Measurements from ENCODE around the gene HAT1.
A peak's percentile ranks its signal among the peaks of the same experiment; 100 is the strongest.

The HAT1 gene

GRCh38 chr2:171919453-171919852 lies 2.8 kb upstream of the HAT1 start:
- DNase-seq (ENCODE audit: low read depth, low spot score): no peak

GRCh38 chr2:171921970-171922229 lies 361 bp upstream of the HAT1 start:
- no peak for DNase-seq (ENCODE audit: low read depth, low spot score)

DNA sequence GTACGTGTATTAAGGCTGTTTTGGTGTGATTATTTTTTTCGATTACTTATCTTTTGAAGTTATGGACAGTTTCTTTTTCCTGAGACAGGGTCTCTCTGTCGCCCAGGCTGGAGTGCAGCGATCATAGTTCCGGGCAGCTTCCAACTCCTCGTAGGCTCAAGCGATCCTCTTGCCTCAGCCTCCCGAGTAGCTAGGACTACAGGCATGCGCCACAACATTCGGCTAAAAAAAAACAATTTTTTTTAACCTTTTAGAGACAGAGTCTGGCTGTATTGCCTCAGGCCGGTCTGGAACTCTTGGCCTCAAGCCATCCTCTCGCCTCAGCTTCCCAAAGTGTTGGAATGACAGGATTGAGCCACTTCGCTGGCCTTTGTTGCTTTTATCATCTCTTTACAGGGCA lies 945 bp downstream of the HAT1 start:
- peak; percentile 44 for DNase-seq (ENCODE audit: low read depth, low spot score)

DNA sequence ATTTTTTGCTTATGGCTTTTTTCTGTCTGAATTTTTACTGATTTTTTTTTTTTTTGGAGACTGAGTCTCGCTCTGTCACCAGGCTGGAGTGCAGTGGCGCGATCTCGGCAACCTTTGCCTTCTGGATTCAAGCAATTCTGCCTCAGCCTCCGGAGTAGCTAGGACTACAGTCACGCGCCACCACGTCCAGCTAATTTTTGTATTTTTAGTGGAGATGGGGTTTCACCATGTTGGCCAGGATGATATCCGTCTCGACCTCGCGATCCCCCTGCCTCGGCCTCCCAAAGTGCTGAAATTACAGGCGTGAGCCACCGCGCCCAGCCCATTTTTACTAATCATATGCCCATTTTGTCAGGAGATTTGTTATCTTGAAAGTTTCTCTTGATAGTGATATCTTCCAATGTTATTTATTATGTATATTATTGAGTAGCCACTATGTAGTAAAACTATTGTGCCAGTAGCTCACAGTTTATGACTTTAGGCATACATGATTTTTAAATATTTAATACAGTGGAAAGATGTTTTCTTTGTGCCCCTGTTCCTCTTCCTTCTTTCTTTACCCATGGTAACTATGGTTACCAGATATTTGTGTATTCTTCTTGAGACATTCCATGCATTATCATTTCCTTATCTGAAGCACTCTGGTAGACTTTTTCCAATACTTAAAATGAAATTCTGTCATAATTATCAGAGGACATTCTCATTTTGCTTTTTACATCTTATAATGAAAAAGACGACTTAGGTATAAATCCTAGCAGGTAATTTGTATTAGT lies 2.1 kb downstream of the HAT1 start:
- no peak for DNase-seq (ENCODE audit: low read depth, low spot score)

- DNase-seq (ENCODE audit: low read depth, low spot score): no peak
Measured at GRCh38 chr2:171930385-171930784, 8.1 kb downstream of the HAT1 start.

DNA sequence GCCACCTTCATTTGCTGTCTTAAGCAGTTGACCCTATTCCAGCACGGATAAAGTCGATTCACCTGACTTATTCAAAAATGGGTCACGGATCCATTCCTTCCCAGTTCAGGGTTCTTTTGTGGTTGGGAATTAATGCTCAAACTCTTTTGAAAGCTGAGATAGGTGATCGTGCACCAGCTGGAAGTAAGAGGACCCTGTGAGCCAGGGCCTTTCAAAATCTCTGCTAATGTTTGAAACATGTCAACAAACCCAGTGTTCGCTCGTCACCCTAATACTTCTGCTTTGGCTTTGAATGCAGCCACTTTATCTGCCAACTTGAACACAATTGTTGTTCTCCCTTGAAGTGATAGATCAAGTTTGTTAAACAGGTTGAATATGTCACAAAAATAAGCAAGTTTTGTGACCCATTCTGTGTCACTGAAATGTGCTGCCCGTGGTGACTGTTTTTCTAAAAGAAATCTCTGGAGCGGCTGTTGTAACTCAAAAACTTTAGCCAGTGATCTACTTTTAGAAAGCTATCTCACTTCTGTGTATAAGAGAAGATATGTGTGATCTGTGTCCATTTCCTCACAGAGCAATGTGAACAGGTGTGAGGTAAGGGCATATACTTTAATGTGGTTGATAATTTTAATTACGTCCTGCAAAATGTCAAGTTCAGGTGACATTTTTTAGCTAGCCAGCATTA lies 16.9 kb downstream of the HAT1 start:
- no peak for DNase-seq (ENCODE audit: low read depth, low spot score)

DNA sequence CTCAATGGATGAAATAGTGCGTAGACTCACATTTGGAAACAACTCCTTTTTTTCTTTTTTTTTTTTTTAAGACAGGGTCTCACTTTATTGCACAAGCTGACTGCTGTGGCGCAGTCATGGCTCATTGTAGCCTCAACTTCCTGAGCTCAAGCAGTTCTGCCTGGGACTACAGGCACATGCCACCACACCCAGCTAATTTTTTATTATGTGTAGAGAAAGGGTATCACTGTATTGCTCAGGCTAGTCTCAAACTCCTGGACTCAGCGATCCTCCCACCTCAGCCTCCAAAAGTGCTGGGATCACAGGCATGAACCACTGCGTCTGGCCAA lies 17.4 kb downstream of the HAT1 start:
- DNase-seq (ENCODE audit: low read depth, low spot score): no peak

DNA sequence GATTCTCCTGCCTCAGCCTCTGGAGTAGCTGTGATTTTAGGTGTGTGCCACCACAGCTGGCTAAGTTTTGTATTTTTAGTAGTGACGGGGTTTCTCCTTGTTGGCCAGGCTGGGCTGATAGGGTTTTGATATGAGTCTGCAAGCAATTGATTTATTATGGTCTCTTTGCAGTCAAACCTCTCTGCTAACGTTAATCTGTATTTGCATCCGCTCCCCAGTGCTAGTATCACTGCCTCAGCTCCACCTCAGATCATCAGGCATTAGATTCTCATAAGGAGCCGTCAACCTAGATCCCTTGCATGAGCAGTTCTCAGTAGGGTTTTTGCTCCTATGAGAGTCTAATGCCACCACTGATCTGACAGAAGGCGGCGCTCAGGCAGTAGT lies 19.0 kb downstream of the HAT1 start:
- DNase-seq (ENCODE audit: low read depth, low spot score): no peak

DNA sequence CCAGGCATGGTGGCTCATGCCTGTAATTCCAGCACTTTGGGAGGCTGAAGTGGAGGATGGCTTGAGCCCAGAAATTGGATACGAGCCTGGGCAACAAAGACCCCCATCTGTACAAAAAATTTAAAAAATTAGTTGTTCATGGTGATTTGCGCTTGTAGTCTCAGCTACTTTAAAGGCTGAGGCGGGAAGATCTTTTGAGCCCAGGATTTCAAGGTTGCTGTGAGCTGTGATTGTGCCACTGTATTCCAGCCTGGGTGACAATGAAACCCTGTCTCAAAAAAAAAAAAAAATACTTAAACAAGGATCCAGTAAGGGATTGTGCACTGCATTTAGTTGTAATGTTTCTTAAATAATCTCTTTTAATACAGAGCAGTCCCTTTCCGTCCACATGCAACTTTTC lies 21.6 kb downstream of the HAT1 start:
- no peak for DNase-seq (ENCODE audit: low read depth, low spot score)

DNA sequence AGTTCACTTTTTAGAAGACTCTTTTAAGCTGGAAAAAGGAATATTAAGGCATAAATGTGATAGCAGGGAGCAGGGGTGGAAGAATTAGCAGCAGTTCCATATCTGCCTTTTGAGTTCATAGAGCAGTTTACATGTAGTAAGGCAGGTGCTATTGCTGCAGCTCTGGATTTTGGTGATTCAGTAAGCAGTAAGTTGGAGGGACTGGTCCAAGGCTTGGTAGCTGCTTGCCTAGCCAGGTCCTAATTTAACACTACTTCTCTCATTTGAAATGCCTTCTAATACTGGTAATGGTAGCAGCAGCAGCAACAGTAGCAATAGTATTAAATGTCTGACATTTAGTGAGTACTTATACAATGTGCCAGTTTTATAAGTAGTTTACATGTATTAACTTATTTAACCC lies 30.0 kb downstream of the HAT1 start:
- DNase-seq (ENCODE audit: low read depth, low spot score): no peak

GRCh38 chr2:171952748-171953147 lies 30.5 kb downstream of the HAT1 start:
- no peak for DNase-seq (ENCODE audit: low read depth, low spot score)

DNA sequence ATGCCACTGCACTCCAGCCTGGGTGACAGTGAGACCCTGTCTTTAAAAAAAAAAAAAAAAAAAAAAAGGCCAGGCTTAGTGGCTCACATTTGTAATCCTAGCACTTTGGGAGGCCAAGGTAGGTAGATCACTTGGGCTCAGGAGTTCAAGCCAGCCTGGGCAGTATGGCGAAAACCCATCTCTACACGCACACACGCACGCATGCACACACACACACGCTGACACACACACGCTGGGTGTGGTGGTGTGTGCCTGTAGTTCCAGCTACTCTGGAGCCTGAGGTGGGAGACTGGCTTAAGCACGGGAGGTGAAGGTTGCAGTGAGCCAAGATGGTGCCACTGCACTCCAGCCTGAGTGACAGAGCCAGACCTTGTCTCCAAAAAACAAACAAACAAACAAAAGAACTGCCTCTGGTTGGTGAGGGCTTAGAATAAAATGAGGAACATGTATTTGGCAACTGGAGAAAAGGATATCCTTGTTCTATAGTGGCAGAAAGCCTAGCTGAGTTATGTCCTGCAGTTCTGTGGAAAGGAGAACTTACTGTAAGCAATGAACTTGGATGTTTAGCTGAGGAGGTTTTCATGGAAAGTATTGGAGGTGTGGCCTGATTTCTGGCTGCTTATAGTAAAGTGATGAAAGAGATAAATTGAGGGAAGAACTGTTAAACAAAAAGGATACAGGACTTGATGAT lies 34.0 kb downstream of the HAT1 start:
- DNase-seq (ENCODE audit: low read depth, low spot score): no peak

DNA sequence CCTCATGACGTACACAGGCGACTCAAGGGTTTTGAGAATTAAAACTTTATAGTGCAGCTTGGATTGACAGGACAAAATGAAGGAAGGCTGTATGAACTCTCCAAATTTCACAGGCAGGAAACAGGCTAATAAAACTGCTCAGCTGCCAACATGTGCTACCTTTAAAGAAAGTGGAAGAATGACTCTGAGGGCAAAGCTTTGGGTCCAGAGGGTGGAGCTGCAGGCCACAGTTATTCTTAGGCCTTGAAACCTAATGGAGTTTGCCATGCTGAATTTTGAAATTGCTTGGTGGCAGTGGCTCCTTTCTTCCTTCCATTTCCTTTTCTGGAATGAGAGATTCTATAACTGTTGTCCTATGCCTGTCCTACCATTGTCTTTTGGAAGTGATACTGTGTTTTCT lies 34.8 kb downstream of the HAT1 start:
- no peak for DNase-seq (ENCODE audit: low read depth, low spot score)

DNA sequence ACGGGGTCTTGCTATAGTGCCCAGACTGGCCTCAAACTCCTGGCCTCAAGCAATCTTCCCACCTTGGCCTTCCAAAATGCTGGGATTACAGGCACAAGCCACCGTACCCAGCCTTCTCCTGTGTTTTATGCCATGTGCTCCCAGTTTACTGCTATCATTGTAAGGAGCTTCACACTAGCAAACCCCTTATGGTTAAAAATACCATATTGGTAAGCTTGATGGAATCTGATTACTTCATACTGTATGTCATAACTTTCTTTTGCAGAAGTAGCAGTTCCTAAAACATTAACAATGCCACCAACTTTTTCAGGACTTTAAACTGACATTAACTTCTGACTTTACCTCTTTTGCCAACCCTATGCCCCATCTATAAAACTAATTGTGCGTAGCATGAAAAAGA lies 36.2 kb downstream of the HAT1 start:
- DNase-seq (ENCODE audit: low read depth, low spot score): peak; percentile 6

DNA sequence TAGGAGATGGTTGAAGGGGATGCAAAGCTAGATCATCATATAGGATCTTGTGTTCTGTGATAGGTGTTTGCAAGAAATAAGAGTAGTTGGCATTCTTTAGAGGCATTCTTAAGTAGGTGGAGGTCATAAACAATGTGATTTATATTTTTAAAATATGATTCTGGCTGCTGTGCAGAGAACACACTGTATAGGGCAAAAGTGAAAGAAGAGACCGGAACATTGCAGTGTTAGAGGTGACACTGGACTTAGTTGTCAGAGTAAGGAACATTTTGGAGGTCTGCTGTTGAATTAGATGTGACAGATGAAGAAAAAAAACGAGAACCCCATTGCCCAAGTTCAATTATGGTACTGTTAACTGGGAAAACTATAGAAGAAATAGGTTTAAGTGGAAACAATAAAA lies 37.7 kb downstream of the HAT1 start:
- DNase-seq (ENCODE audit: low read depth, low spot score): no peak

DNA sequence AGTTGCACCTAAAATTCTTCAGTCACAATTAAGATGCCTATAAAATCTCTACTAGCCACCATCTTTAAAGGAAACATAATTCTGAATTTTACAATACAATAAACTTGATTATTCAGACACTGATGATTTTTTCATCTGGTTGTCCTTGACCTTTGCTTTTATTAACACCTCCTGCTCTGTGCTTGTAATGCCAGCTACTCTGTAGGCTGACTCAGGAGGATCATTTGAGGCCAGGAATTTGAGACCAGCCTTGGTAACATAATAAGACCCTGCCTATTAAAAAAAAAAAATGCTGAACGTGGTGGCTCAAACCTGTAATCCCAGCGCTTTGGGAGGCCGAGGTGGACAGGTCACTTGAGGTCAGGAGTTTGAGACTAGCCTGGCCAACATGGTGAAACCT lies 38.3 kb downstream of the HAT1 start:
- DNase-seq (ENCODE audit: low read depth, low spot score): no peak

- DNase-seq (ENCODE audit: low read depth, low spot score): no peak
Measured at GRCh38 chr2:171963198-171963597, 40.9 kb downstream of the HAT1 start.

- DNase-seq (ENCODE audit: low read depth, low spot score): no peak
Measured at GRCh38 chr2:171964308-171964707, 42.0 kb downstream of the HAT1 start.

GRCh38 chr2:171965238-171965637 lies 43.0 kb downstream of the HAT1 start:
- no peak for DNase-seq (ENCODE audit: low read depth, low spot score)

GRCh38 chr2:171965661-171966060 lies 43.4 kb downstream of the HAT1 start:
- DNase-seq (ENCODE audit: low read depth, low spot score): no peak

DNA sequence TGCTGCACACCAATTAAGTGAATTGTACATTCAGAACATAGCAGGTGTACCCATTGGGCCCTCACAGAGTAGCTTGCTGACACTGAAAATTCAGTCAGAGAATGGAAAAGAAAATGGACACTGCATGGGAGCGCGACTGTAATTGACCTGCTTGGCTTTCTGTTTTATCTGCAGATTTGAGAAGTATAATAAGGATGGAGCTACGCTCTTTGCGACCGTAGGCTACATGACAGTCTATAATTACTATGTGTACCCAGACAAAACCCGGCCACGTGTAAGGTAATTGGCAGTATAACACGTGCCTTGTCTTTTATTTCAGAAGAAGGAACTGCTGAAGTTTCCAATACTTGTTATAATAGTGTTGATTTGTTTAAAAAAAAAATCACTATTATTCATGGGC lies 44.0 kb downstream of the HAT1 start:
- no peak for DNase-seq (ENCODE audit: low read depth, low spot score)

- no peak for DNase-seq (ENCODE audit: low read depth, low spot score)
Measured at GRCh38 chr2:171966688-171967087, 44.4 kb downstream of the HAT1 start.

DNA sequence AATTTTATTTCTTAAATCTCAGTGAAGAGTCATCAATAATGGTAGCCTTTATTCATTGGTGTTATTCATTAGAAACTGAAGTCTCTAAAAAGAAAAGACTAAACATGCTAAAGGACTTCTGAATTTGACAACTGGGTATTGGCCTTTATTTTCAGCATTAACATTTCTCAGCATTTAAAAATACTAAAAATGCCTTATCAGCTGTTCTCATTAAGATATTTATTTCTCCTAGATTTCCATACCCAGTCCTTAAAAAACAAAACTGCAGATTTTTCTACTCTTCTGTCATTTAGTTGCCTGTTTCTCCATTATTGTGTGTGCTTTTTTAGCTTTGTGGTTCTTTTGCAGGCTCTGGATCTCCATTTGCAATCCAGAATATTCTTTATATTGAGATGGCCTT lies 46.2 kb downstream of the HAT1 start:
- no peak for DNase-seq (ENCODE audit: low read depth, low spot score)

All from astrocyte of the hippocampus (primary cell).